Ishikawa (cell line): ENCODE measurements around the gene JCAD.

Source experiments
- CEBPB ChIP-seq: IDR thresholded peaks from 2 replicates; pipeline ENCODE4 v1.6.1; 2012
- CREB1 ChIP-seq: IDR thresholded peaks from 2 replicates; pipeline ENCODE4 v1.6.1; 2012; ENCODE audit warnings: low read depth
- RAD21 ChIP-seq: IDR thresholded peaks from 2 replicates; pipeline ENCODE4 v1.6.1; 2012; ENCODE audit warnings: low read depth
- REST ChIP-seq: IDR thresholded peaks from 2 replicates; pipeline ENCODE4 v1.6.1; 2012; ENCODE audit warnings: low read depth, mild to moderate bottlenecking
- TAF1 ChIP-seq: IDR thresholded peaks from 2 replicates; pipeline ENCODE4 v1.6.1; 2012; ENCODE audit warnings: low read depth, mild to moderate bottlenecking
- TCF12 ChIP-seq: IDR thresholded peaks from 2 replicates; pipeline ENCODE4 v1.6.1; 2012; ENCODE audit warnings: low read depth
- USF1 ChIP-seq: IDR thresholded peaks from 2 replicates; pipeline ENCODE4 v1.6.1; 2012

GRCh38 chr10:30057421-30057841 lies 2.0 kb downstream of the JCAD start:
- no peak for TF ChIP-seq REST
- TF ChIP-seq RAD21 = no peak
- no peak for TF ChIP-seq USF1
- TF ChIP-seq CREB1 = no peak
- TF ChIP-seq TAF1 = no peak
- TF ChIP-seq CEBPB = no peak
- no peak for TF ChIP-seq TCF12
